HCT116 (cell line): Measurements from ENCODE around the gene OSBP2. TPM values are rescaled to one million over a fixed set of nuclear protein-coding genes. Genes with fewer than 3 reads are reported as not detected.

Experiments used
- ATAC-seq: fragments of 200-7000 bp; cut with Tn5 transposase; 2 replicates; pipeline ENCODE4 v1.9.1; 2020; ENCODE audit warnings: mild to moderate bottlenecking, moderate library complexity
- BruUV-seq: library from RNA; stranded (reverse); fragments of 400-500 nt; replicated peaks from 2 replicates; lab custom pipeline; 2021; lab: Mats Ljungman, UMichigan
- CTCF ChIA-PET: fragments of 300-600 bp; sonication (Branson Sonifier 250); formaldehyde crosslinking; loops from one replicate; lab custom pipeline; 2021; ENCODE audit warnings: antibody characterized with exemption; lab: Charles Lee
- POLR2A ChIA-PET: fragments of 300-600, 350-600 bp; sonication (Branson Sonifier 250); formaldehyde crosslinking; loops from one replicate; lab custom pipeline; 2021; ENCODE audit warnings: antibody characterized with exemption; lab: Charles Lee
- RAD21 ChIA-PET, 2 experiments: fragments of 300-600 bp; sonication (Branson Sonifier 250); formaldehyde crosslinking; loops; one replicate each; lab custom pipeline; 2023; ENCODE audit warnings: low total read pairs in 2 of 2; ENCODE audit not compliant: uncharacterized antibody in 2 of 2, unreplicated experiment in 2 of 2, low non-redundant PET in 1 of 2; lab: Charles Lee
- DNase-seq: peaks from one replicate; pipeline ENCODE4 v3.0.0-alpha.2; 2010; ENCODE audit warnings: low read depth, low spot score
- H2AFZ ChIP-seq: fragments of 200-600 bp; shearing (Covaris generic), sonication (generic); 2 replicates; pipeline ENCODE4 v1.6.1; 2017; ENCODE audit warnings: low read depth, mixed run types, mixed read lengths, antibody characterized with exemption, low read length; ENCODE audit not compliant: poor library complexity, severe bottlenecking
- H3K27ac ChIP-seq: 2 replicates; pipeline ENCODE4 v1.5.1; 2012; ENCODE audit warnings: low read depth, low read length
- H3K27me3 ChIP-seq: fragments of 200-600 bp; sonication (generic); 2 replicates; pipeline ENCODE4 v1.6.1; 2016; ENCODE audit warnings: mixed run types, low read length, mixed read lengths; ENCODE audit not compliant: insufficient read depth
- H3K36me3 ChIP-seq, 2 experiments: fragments of 200-500 bp in 1 of 2; fragments of 200-600 bp in 1 of 2; sonication (Bioruptor generic) in 1 of 2; sonication (generic) in 1 of 2; 2 replicates each; pipeline versions ENCODE4 v1.5.1 to v1.6.1; 2014 to 2016; ENCODE audit warnings: low read length in 2 of 2, inconsistent platforms in 1 of 2, mixed read lengths in 1 of 2, mixed run types in 1 of 2; ENCODE audit not compliant: insufficient read depth in 2 of 2, control insufficient read depth in 1 of 2
- H3K4me1 ChIP-seq, 2 experiments: fragments of 200-600 bp in 1 of 2; sonication (generic) in 1 of 2; 2 replicates each; pipeline versions ENCODE4 v1.5.1 to v1.6.1; 2012 to 2017; ENCODE audit warnings: low read length in 2 of 2, inconsistent platforms in 1 of 2, mild to moderate bottlenecking in 1 of 2, mixed read lengths in 1 of 2, mixed run types in 1 of 2, moderate library complexity in 1 of 2; ENCODE audit not compliant: insufficient read depth in 2 of 2, control insufficient read depth in 1 of 2
- H3K4me2 ChIP-seq: fragments of 200-600 bp; sonication (generic); 2 replicates; pipeline ENCODE4 v1.6.1; 2017; ENCODE audit warnings: mixed run types, low read length, mixed read lengths
- H3K4me3 ChIP-seq, 2 experiments: fragments of 200-600 bp in 1 of 2; sonication (generic) in 1 of 2; replicated peaks in 1 of 2; 2 replicates each; pipeline ENCODE4 v1.5.1; 2011 to 2016; ENCODE audit warnings: low read length in 2 of 2, control low read depth in 1 of 2, low read depth in 1 of 2, mild to moderate bottlenecking in 1 of 2, mixed read lengths in 1 of 2, mixed run types in 1 of 2
- H3K79me2 ChIP-seq: fragments of 200-600 bp; sonication (generic); 2 replicates; pipeline ENCODE4 v1.6.1; 2017; ENCODE audit warnings: mild to moderate bottlenecking, mixed run types, low read length, moderate library complexity, mixed read lengths; ENCODE audit not compliant: insufficient read depth
- H3K9ac ChIP-seq: fragments of 200-600 bp; sonication (generic); 2 replicates; pipeline ENCODE4 v1.6.1; 2016; ENCODE audit warnings: low read length, mixed read lengths
- H3K9me2 ChIP-seq: fragments of 200-600 bp; sonication (generic), shearing (Covaris generic); 2 replicates; pipeline ENCODE4 v1.6.1; 2017; ENCODE audit warnings: mixed run types, mild to moderate bottlenecking, moderate library complexity; ENCODE audit not compliant: insufficient read depth
- H3K9me3 ChIP-seq, 2 experiments: fragments of 200-500 bp in 1 of 2; fragments of 200-600 bp in 1 of 2; sonication (Bioruptor generic) in 1 of 2; sonication (generic) in 1 of 2; 2 replicates each; pipeline ENCODE4 v1.6.1; 2014 to 2017; ENCODE audit warnings: low read length in 2 of 2, mixed read lengths in 2 of 2, inconsistent platforms in 1 of 2, low read depth in 1 of 2, mild to moderate bottlenecking in 1 of 2, mixed run types in 1 of 2, moderate library complexity in 1 of 2; ENCODE audit not compliant: control insufficient read depth in 1 of 2, insufficient read depth in 1 of 2
- H4K20me1 ChIP-seq: fragments of 200-600 bp; sonication (generic), shearing (Covaris generic); 2 replicates; pipeline ENCODE4 v1.6.1; 2017; ENCODE audit warnings: mixed run types, mild to moderate bottlenecking, moderate library complexity; ENCODE audit not compliant: insufficient read depth
- CEBPB ChIP-seq: IDR thresholded peaks from 2 replicates; pipeline ENCODE4 v1.6.1; 2012; ENCODE audit warnings: low read depth
- EGR1 ChIP-seq: IDR thresholded peaks from 2 replicates; pipeline ENCODE4 v1.6.1; 2012; ENCODE audit warnings: low read depth
- ELF1 ChIP-seq: IDR thresholded peaks from 2 replicates; pipeline ENCODE4 v1.6.1; 2012; ENCODE audit warnings: low read depth, borderline replicate concordance
- EZH2 ChIP-seq: fragments of 200-600 bp; sonication (generic); IDR thresholded peaks from 2 replicates; pipeline ENCODE4 v1.6.1; 2017; ENCODE audit warnings: antibody characterized with exemption, mixed run types
- FOSL1 ChIP-seq: IDR thresholded peaks from 2 replicates; pipeline ENCODE4 v1.6.1; 2012; ENCODE audit warnings: low read depth
- POLR2A ChIP-seq: IDR thresholded peaks from 2 replicates; pipeline ENCODE4 v1.7.0; 2011; ENCODE audit warnings: borderline replicate concordance; ENCODE audit not compliant: insufficient read depth, insufficient read length; ENCODE audit errors: extremely low read depth
- POLR2AphosphoS5 ChIP-seq: IDR thresholded peaks from 2 replicates; pipeline ENCODE4 v1.6.1; 2011; ENCODE audit warnings: mild to moderate bottlenecking, low read depth, low read length, moderate library complexity
- SIN3A ChIP-seq: IDR thresholded peaks from 2 replicates; pipeline ENCODE4 v1.6.1; 2012; ENCODE audit warnings: low read depth
- SRF ChIP-seq: IDR thresholded peaks from 2 replicates; pipeline ENCODE4 v1.6.1; 2012; ENCODE audit warnings: low read depth
- ZNF274 ChIP-seq: fragments of 200-500 bp; sonication (Bioruptor generic); IDR thresholded peaks from 2 replicates; pipeline ENCODE4 v1.6.1; 2014; ENCODE audit warnings: mild to moderate bottlenecking, low read depth, low read length, inconsistent platforms
- intact Hi-C: fragments of 100-400 bp; cut with micrococcal nuclease; formaldehyde crosslinking; loops from 2 replicates; pipeline ENCODE4 v1.10.0; 2022
- total RNA-seq: library from RNA; stranded (reverse); gene quantifications from one replicate; pipeline ENCODE4 v1.2.1, GENCODE V29; 2021; ENCODE audit not compliant: unreplicated experiment
- TF ChIP-seq, protein P1 (sequence below): IDR thresholded peaks from 2 replicates; pipeline ENCODE4 v1.6.1; 2012
- TF ChIP-seq, protein P2 (sequence below): IDR thresholded peaks from 2 replicates; pipeline ENCODE4 v1.6.1; 2012; ENCODE audit warnings: low read depth
- TF ChIP-seq, protein P3 (sequence below): IDR thresholded peaks from 2 replicates; pipeline ENCODE4 v1.6.1; 2011; ENCODE audit warnings: mild to moderate bottlenecking, low read length, moderate library complexity; ENCODE audit not compliant: insufficient replicate concordance; ENCODE audit errors: extremely low read depth

OSBP2 gene
- total RNA-seq, 1 experiment from 2014 or later, result 12.9 TPM

DNA sequence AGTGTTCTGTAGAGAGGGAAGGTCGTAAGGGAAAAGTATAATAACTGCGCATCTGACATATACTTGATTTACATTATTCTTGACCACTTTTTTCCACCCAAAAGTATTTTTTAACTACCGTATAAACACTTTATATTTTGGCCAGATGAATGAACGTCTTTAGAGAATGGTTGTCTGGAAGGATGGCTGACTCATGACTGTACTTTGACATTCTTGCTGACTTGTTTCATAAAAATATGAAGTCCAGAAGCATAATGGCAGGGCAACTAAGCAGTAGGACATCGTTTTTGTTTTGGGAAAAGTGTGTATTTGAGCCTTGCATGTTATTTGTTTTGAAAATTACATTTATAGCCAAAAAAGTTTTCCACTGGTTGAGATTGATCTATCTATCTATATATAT, 110.0 kb downstream of the OSBP2 start:
- BruUV-seq, result no TSS peak

More for the DNA sequence above, 110.0 kb downstream of the OSBP2 start:
- ATAC-seq, result no peak
- H2AFZ ChIP-seq, result no peak overlapping the region
- CTCF ChIA-PET, result interaction anchor here (1.4 kb wide), 1 partner anchor 9 kb away, joined by 3 read pairs; no protein-coding TSS in a partner anchor
- intact Hi-C loops, result no loop called here
- H3K4me3 ChIP-seq, result no peak overlapping the region
- no peak overlapping the region for H3K9ac ChIP-seq
- no peaks in the 10 kb centered on the region for H3K79me2 ChIP-seq
- no peaks in the 10 kb centered on the region for H3K9me2 ChIP-seq
- TF ChIP-seq SRF, result no peak
- TF ChIP-seq POLR2A, result no peak
- TF ChIP-seq, protein P1, sequence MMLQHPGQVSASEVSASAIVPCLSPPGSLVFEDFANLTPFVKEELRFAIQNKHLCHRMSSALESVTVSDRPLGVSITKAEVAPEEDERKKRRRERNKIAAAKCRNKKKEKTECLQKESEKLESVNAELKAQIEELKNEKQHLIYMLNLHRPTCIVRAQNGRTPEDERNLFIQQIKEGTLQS, result no peak
- no peak for TF ChIP-seq ZNF274
- TF ChIP-seq CEBPB, result no peak
- no peak for TF ChIP-seq FOSL1
- TF ChIP-seq, protein P2, sequence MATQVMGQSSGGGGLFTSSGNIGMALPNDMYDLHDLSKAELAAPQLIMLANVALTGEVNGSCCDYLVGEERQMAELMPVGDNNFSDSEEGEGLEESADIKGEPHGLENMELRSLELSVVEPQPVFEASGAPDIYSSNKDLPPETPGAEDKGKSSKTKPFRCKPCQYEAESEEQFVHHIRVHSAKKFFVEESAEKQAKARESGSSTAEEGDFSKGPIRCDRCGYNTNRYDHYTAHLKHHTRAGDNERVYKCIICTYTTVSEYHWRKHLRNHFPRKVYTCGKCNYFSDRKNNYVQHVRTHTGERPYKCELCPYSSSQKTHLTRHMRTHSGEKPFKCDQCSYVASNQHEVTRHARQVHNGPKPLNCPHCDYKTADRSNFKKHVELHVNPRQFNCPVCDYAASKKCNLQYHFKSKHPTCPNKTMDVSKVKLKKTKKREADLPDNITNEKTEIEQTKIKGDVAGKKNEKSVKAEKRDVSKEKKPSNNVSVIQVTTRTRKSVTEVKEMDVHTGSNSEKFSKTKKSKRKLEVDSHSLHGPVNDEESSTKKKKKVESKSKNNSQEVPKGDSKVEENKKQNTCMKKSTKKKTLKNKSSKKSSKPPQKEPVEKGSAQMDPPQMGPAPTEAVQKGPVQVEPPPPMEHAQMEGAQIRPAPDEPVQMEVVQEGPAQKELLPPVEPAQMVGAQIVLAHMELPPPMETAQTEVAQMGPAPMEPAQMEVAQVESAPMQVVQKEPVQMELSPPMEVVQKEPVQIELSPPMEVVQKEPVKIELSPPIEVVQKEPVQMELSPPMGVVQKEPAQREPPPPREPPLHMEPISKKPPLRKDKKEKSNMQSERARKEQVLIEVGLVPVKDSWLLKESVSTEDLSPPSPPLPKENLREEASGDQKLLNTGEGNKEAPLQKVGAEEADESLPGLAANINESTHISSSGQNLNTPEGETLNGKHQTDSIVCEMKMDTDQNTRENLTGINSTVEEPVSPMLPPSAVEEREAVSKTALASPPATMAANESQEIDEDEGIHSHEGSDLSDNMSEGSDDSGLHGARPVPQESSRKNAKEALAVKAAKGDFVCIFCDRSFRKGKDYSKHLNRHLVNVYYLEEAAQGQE, result no peak
- TF ChIP-seq, protein P3, sequence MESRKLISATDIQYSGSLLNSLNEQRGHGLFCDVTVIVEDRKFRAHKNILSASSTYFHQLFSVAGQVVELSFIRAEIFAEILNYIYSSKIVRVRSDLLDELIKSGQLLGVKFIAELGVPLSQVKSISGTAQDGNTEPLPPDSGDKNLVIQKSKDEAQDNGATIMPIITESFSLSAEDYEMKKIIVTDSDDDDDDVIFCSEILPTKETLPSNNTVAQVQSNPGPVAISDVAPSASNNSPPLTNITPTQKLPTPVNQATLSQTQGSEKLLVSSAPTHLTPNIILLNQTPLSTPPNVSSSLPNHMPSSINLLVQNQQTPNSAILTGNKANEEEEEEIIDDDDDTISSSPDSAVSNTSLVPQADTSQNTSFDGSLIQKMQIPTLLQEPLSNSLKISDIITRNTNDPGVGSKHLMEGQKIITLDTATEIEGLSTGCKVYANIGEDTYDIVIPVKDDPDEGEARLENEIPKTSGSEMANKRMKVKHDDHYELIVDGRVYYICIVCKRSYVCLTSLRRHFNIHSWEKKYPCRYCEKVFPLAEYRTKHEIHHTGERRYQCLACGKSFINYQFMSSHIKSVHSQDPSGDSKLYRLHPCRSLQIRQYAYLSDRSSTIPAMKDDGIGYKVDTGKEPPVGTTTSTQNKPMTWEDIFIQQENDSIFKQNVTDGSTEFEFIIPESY, result no peak
- no peak for TF ChIP-seq ELF1
- no peak for TF ChIP-seq SIN3A
- no peak for TF ChIP-seq EGR1
- no peak for TF ChIP-seq POLR2AphosphoS5
- no peak for TF ChIP-seq EZH2
- no peak for DNase-seq
- RAD21 ChIA-PET, result no interaction called here
- H3K27me3 ChIP-seq, result no peaks in the 10 kb centered on the region
- no peaks in the 10 kb centered on the region for H4K20me1 ChIP-seq
- peaks cover 16 to 67% of the 10 kb centered on the region in 2 experiments for H3K4me1 ChIP-seq
- no peak overlapping the region for H3K27ac ChIP-seq
- no peak overlapping the region for H3K4me2 ChIP-seq
- POLR2A ChIA-PET, result no interaction called here
- H3K36me3 ChIP-seq, result no peaks in the 10 kb centered on the region
- no peaks in the 10 kb centered on the region for H3K9me3 ChIP-seq
